ENCODE measurements around the gene FAM209B. TPM values are rescaled to one million over a fixed set of nuclear protein-coding genes. Genes with fewer than 3 reads are reported as not detected.

FAM209B gene
- total and polyA plus RNA-seq, 2 experiments from 2014 or later = not detected

- H3K4me3 ChIP-seq = no peak overlapping the region
- H3K9ac ChIP-seq = no peak overlapping the region
- no peaks in the 10 kb centered on the region for H3K4me1 ChIP-seq (ENCODE audit: insufficient read depth)
- no peaks in the 10 kb centered on the region for H3K9me2 ChIP-seq (ENCODE audit: insufficient read depth)
- no peaks in the 10 kb centered on the region for H4K20me1 ChIP-seq (ENCODE audit: insufficient read depth)
- no peaks in the 10 kb centered on the region for H3K36me3 ChIP-seq (ENCODE audit: low read depth)
- no peaks in the 10 kb centered on the region for H3F3A ChIP-seq (ENCODE audit: insufficient read depth)
- H3K4me2 ChIP-seq (ENCODE audit: unreplicated experiment) = no peak overlapping the region
- in situ Hi-C loops (cut with MboI) = loop anchor here (10.0 kb wide), 1 partner anchor 512 kb away; no protein-coding TSS in a partner anchor
- H3K27ac ChIP-seq = no peak overlapping the region
- DNase-seq = peak; percentile 23
- no peaks in the 10 kb centered on the region for H3K27me3 ChIP-seq (replicated peaks; ENCODE audit: insufficient read depth)
- TF ChIP-seq EZH2phosphoT487 (IDR thresholded peaks at IDR 0.05; ENCODE audit: insufficient read depth, low read depth) (no peak), EZH2 (IDR thresholded peaks at IDR 0.05; ENCODE audit: insufficient read depth, poor library complexity, severe bottlenecking) (no peak)
- H2AFZ ChIP-seq = no peak overlapping the region
- WGBS, 2 experiments (ENCODE audit: low coverage in 1 of 2, low lambda C conversion rate in 2 of 2, missing lambda C conversion rate in 2 of 2) = 39 to 40% methylated on average over 9 of the region's 9 CpGs
- H3K9me3 ChIP-seq (ENCODE audit: low read depth) = no peaks in the 10 kb centered on the region
- H3K79me2 ChIP-seq (ENCODE audit: insufficient read depth) = no peaks in the 10 kb centered on the region
Observed at GRCh38 chr20:56542489-56543030, 9.5 kb downstream of the FAM209B start.

- Histone ChIP-seq H3K4me3 (no peak overlapping the region), H3K4me2 (ENCODE audit: unreplicated experiment) (no peak overlapping the region), H3K4me1 (ENCODE audit: insufficient read depth) (peaks cover 11% of the 10 kb centered on the region), H3K27me3 (replicated peaks; ENCODE audit: insufficient read depth) (no peaks in the 10 kb centered on the region), H4K20me1 (ENCODE audit: insufficient read depth) (no peaks in the 10 kb centered on the region), H2AFZ (no peak overlapping the region), H3K9ac (no peak overlapping the region), H3K9me2 (ENCODE audit: insufficient read depth) (no peaks in the 10 kb centered on the region), H3K9me3 (ENCODE audit: low read depth) (no peaks in the 10 kb centered on the region), H3K79me2 (ENCODE audit: insufficient read depth) (no peaks in the 10 kb centered on the region), H3F3A (ENCODE audit: insufficient read depth) (peaks cover 15% of the 10 kb centered on the region; the same call in 1 of the 2 replicates), H3K27ac (no peak overlapping the region), H3K36me3 (ENCODE audit: low read depth) (no peaks in the 10 kb centered on the region)
- 90 to 95% methylated on average over 8 of the region's 8 CpGs for WGBS, 2 experiments (ENCODE audit: low coverage in 1 of 2, low lambda C conversion rate in 2 of 2, missing lambda C conversion rate in 2 of 2)
- TF ChIP-seq EZH2phosphoT487 (IDR thresholded peaks at IDR 0.05; ENCODE audit: insufficient read depth, low read depth) (no peak), EZH2 (IDR thresholded peaks at IDR 0.05; ENCODE audit: insufficient read depth, poor library complexity, severe bottlenecking) (no peak)
- in situ Hi-C loops (cut with MboI) = loop anchor here (10.0 kb wide), 1 partner anchor 423 kb away; no protein-coding TSS in a partner anchor
- DNase-seq = no peak
Observed at GRCh38 chr20:56551571-56551970, 18.5 kb downstream of the FAM209B start.

- Histone ChIP-seq H3K9ac (no peak overlapping the region), H3K79me2 (ENCODE audit: insufficient read depth) (no peaks in the 10 kb centered on the region), H3K27me3 (replicated peaks; ENCODE audit: insufficient read depth) (no peaks in the 10 kb centered on the region), H3K9me3 (ENCODE audit: low read depth) (no peaks in the 10 kb centered on the region), H3F3A (ENCODE audit: insufficient read depth) (peaks cover 15% of the 10 kb centered on the region; the same call in 1 of the 2 replicates), H2AFZ (no peak overlapping the region), H3K36me3 (ENCODE audit: low read depth) (no peaks in the 10 kb centered on the region), H4K20me1 (ENCODE audit: insufficient read depth) (no peaks in the 10 kb centered on the region), H3K4me2 (ENCODE audit: unreplicated experiment) (no peak overlapping the region), H3K4me3 (no peak overlapping the region), H3K4me1 (ENCODE audit: insufficient read depth) (peaks cover 11% of the 10 kb centered on the region), H3K9me2 (ENCODE audit: insufficient read depth) (no peaks in the 10 kb centered on the region), H3K27ac (no peak overlapping the region)
- TF ChIP-seq EZH2phosphoT487 (IDR thresholded peaks at IDR 0.05; ENCODE audit: insufficient read depth, low read depth) = no peak
- no peak for TF ChIP-seq EZH2 (IDR thresholded peaks at IDR 0.05; ENCODE audit: insufficient read depth, poor library complexity, severe bottlenecking)
- in situ Hi-C loops (cut with MboI) = loop anchor here (10.0 kb wide), 1 partner anchor 422 kb away; no protein-coding TSS in a partner anchor
- WGBS, 2 experiments (ENCODE audit: low coverage in 1 of 2, low lambda C conversion rate in 2 of 2, missing lambda C conversion rate in 2 of 2) = 89 to 93% methylated on average over 8 of the region's 8 CpGs
- no peak for DNase-seq
Observed at GRCh38 chr20:56552911-56553629, 20.0 kb downstream of the FAM209B start.

- H3K9me3 ChIP-seq (ENCODE audit: low read depth) = no peaks in the 10 kb centered on the region
- in situ Hi-C loops (cut with MboI) = loop anchor here (10.0 kb wide), 1 partner anchor 420 kb away; no protein-coding TSS in a partner anchor
- no peaks in the 10 kb centered on the region for H3K79me2 ChIP-seq (ENCODE audit: insufficient read depth)
- peak overlapping the region; percentile 69 for H3K4me2 ChIP-seq (ENCODE audit: unreplicated experiment)
- H3K9me2 ChIP-seq (ENCODE audit: insufficient read depth) = no peaks in the 10 kb centered on the region
- H3K36me3 ChIP-seq (ENCODE audit: low read depth) = no peaks in the 10 kb centered on the region
- H3K9ac ChIP-seq = peak overlapping the region; percentile 42
- 0 to 2% methylated on average over 4 of the region's 4 CpGs for WGBS, 2 experiments (ENCODE audit: low coverage in 1 of 2, low lambda C conversion rate in 2 of 2, missing lambda C conversion rate in 2 of 2)
- H3F3A ChIP-seq (ENCODE audit: insufficient read depth) = peaks cover 15% of the 10 kb centered on the region; the same call in 1 of the 2 replicates
- H3K4me3 ChIP-seq = peak overlapping the region; percentile 56
- H4K20me1 ChIP-seq (ENCODE audit: insufficient read depth) = no peaks in the 10 kb centered on the region
- peaks cover 11% of the 10 kb centered on the region for H3K4me1 ChIP-seq (ENCODE audit: insufficient read depth)
- no peak overlapping the region for H2AFZ ChIP-seq
- peak; percentile 97 for DNase-seq
- peak overlapping the region; percentile 54 for H3K27ac ChIP-seq
- TF ChIP-seq EZH2 (IDR thresholded peaks at IDR 0.05; ENCODE audit: insufficient read depth, poor library complexity, severe bottlenecking) (no peak), EZH2phosphoT487 (IDR thresholded peaks at IDR 0.05; ENCODE audit: insufficient read depth, low read depth) (no peak)
- H3K27me3 ChIP-seq (replicated peaks; ENCODE audit: insufficient read depth) = no peaks in the 10 kb centered on the region
Observed at GRCh38 chr20:56554869-56555268, 21.8 kb downstream of the FAM209B start.
